SK-N-SH treated with all-trans-retinoic acid at 6 μM for 48 hours (cell line): Measurements from ENCODE around the gene BMP2.

Experiments used
- BACH2 ChIP-seq: fragments of 250-450 bp; sonication (Bioruptor Pico); IDR thresholded peaks from 2 replicates; pipeline ENCODE4 v1.9.0; 2021; ENCODE audit warnings: mild to moderate bottlenecking, borderline replicate concordance
- CREB5 ChIP-seq: fragments of 250-450 bp; sonication (Bioruptor Pico); IDR thresholded peaks from 2 replicates; pipeline ENCODE4 v1.5.1; 2020; ENCODE audit warnings: low read depth, mild to moderate bottlenecking, moderate library complexity
- CSDC2 ChIP-seq: fragments of 250-450 bp; sonication (Bioruptor Pico); IDR thresholded peaks from 2 replicates; pipeline ENCODE4 v1.5.0; 2020; ENCODE audit warnings: mild to moderate bottlenecking, moderate library complexity
- CSRNP3 ChIP-seq: fragments of 250-450 bp; sonication (Bioruptor Pico); IDR thresholded peaks from 2 replicates; pipeline ENCODE4 v1.5.1; 2021; ENCODE audit warnings: mild to moderate bottlenecking, moderate library complexity
- ESRRG ChIP-seq: fragments of 250-450 bp; sonication (Bioruptor Pico); IDR thresholded peaks from 2 replicates; pipeline ENCODE4 v1.6.1; 2021; ENCODE audit warnings: mild to moderate bottlenecking
- PATZ1 ChIP-seq: fragments of 250-450 bp; sonication (Bioruptor Pico); IDR thresholded peaks from 2 replicates; pipeline ENCODE4 v1.8.0; 2020; ENCODE audit warnings: mild to moderate bottlenecking, moderate library complexity, borderline replicate concordance
- PPARA ChIP-seq: fragments of 250-450 bp; sonication (Bioruptor Pico); IDR thresholded peaks from 2 replicates; pipeline ENCODE4 v1.5.0; 2020; ENCODE audit warnings: mild to moderate bottlenecking, borderline replicate concordance
- RARB ChIP-seq: fragments of 250-450 bp; sonication (Bioruptor Pico); IDR thresholded peaks from 2 replicates; pipeline ENCODE4 v1.8.0; 2021; ENCODE audit warnings: mild to moderate bottlenecking, moderate library complexity
- SNAI2 ChIP-seq: fragments of 250-450 bp; sonication (Bioruptor Pico); IDR thresholded peaks from 2 replicates; pipeline ENCODE4 v1.5.0; 2020; ENCODE audit warnings: mild to moderate bottlenecking, moderate library complexity
- ZFP30 ChIP-seq: fragments of 450-650 bp; formaldehyde crosslinking; IDR thresholded peaks from 2 replicates; pipeline ENCODE4 v1.5.0; 2022; ENCODE audit warnings: mild to moderate bottlenecking, moderate library complexity
- ZNF565 ChIP-seq: fragments of 450-650 bp; formaldehyde crosslinking; conservative IDR thresholded peaks from 2 replicates; pipeline ENCODE4 v1.5.0; 2020; ENCODE audit warnings: low read depth, mild to moderate bottlenecking, moderate library complexity
- ZNF8 ChIP-seq: fragments of 450-650 bp; formaldehyde crosslinking; IDR thresholded peaks from 2 replicates; pipeline ENCODE4 v1.5.0; 2020; ENCODE audit warnings: mild to moderate bottlenecking, moderate library complexity

GRCh38 chr20:6780433-6781190 is 13.1 kb downstream of the BMP2 start:
- TF ChIP-seq ZFP30 (CRISPR knock-in tag) (no peak), ESRRG (no peak), ZNF565 (no peak), PATZ1 (CRISPR knock-in tag) (no peak), CSDC2 (CRISPR knock-in tag) (no peak), SNAI2 (CRISPR knock-in tag) (no peak), CREB5 (no peak), PPARA (CRISPR knock-in tag) (no peak), ZNF8 (CRISPR knock-in tag) (no peak), BACH2 (no peak), CSRNP3 (CRISPR knock-in tag) (no peak), RARB (CRISPR knock-in tag) (no peak)
